GM18909 (cell line): Measurements from ENCODE around the gene PLCXD1.

Source experiments
- ATAC-seq: cut with Tn5 transposase; IDR thresholded peaks from one replicate; pipeline ENCODE4 v1.9.1; 2021; ENCODE audit warnings: mild to moderate bottlenecking; ENCODE audit not compliant: unreplicated experiment, poor library complexity

The PLCXD1 gene

GRCh38 chrX:332496-332860 is 51.3 kb downstream of the PLCXD1 start:
- ATAC-seq, result no peak

- no peak for ATAC-seq
These were observed 51.9 kb downstream of the PLCXD1 start for GRCh38 chrX:332916-333610.

- no peak for ATAC-seq
These were observed 52.6 kb downstream of the PLCXD1 start for GRCh38 chrX:333611-334311.

GRCh38 chrX:334331-334891 is 53.2 kb downstream of the PLCXD1 start:
- ATAC-seq, result no peak

GRCh38 chrX:334971-335757 is 54.0 kb downstream of the PLCXD1 start:
- no peak for ATAC-seq

- no peak for ATAC-seq
These were observed 54.6 kb downstream of the PLCXD1 start for GRCh38 chrX:335758-336155.

GRCh38 chrX:336227-336626 is 55.0 kb downstream of the PLCXD1 start:
- no peak for ATAC-seq

- ATAC-seq, result no peak
These were observed 56.2 kb downstream of the PLCXD1 start for GRCh38 chrX:337331-337831.

- ATAC-seq, result no peak
These were observed 57.2 kb downstream of the PLCXD1 start for GRCh38 chrX:338281-338835.

GRCh38 chrX:338836-339400 is 57.7 kb downstream of the PLCXD1 start:
- ATAC-seq, result no peak

- ATAC-seq, result no peak
These were observed 58.9 kb downstream of the PLCXD1 start for GRCh38 chrX:340121-340520.

GRCh38 chrX:340641-341423 is 59.7 kb downstream of the PLCXD1 start:
- ATAC-seq, result no peak

GRCh38 chrX:341541-342101 is 60.4 kb downstream of the PLCXD1 start:
- ATAC-seq, result no peak

- ATAC-seq, result no peak
These were observed 63.3 kb downstream of the PLCXD1 start for GRCh38 chrX:344371-344901.

GRCh38 chrX:345020-345925 is 64.1 kb downstream of the PLCXD1 start:
- no peak for ATAC-seq

GRCh38 chrX:346034-346813 is 65.0 kb downstream of the PLCXD1 start:
- ATAC-seq, result no peak
